ENCODE measurements around the gene TPP1.

Gene TPP1

GRCh38 chr11:6615882-6616585, 3.2 kb downstream of the TPP1 start:
- no peak overlapping the region for H3K4me3 ChIP-seq (ENCODE audit: low read depth, low read length)
- no peak for TF ChIP-seq POLR2A (IDR thresholded peaks at IDR 0.05; ENCODE audit: extremely low read depth, insufficient read length)
- TF ChIP-seq MYC (IDR thresholded peaks at IDR 0.05; ENCODE audit: low read depth, low read length), result no peak
- no peak for TF ChIP-seq CTCF (IDR thresholded peaks at IDR 0.05; ENCODE audit: low read depth, low read length)
- TF ChIP-seq MAX (IDR thresholded peaks at IDR 0.05; ENCODE audit: low read depth, low read length), result no peak
- DNase-seq (ENCODE audit: low read depth), result no peak

DNA sequence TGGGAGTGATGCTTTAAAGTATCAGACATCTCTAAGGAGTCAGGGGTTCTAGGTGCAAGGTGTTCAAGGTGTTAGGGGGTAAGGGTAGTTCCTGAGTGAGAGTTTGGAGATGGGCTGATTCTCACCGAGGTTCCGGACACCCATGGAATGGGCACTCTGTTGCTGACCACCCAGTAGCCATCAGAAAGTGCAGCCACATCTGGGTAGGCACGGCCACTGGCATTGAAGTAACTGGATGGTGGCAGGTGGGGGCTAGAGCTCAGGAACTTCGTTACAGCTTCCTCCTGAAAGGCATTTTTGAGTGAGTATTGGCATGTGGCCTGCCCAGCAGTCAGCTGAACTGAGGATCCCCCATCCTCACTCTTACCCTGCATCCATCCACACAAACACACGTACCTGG, 4.2 kb downstream of the TPP1 start:
- no peak overlapping the region for H3K4me3 ChIP-seq (ENCODE audit: low read depth, low read length)
- TF ChIP-seq POLR2A (IDR thresholded peaks at IDR 0.05; ENCODE audit: extremely low read depth, insufficient read length), result no peak
- no peak for TF ChIP-seq MYC (IDR thresholded peaks at IDR 0.05; ENCODE audit: low read depth, low read length)
- TF ChIP-seq MAX (IDR thresholded peaks at IDR 0.05; ENCODE audit: low read depth, low read length), result no peak
- no peak for TF ChIP-seq CTCF (IDR thresholded peaks at IDR 0.05; ENCODE audit: low read depth, low read length)
- no peak for DNase-seq (ENCODE audit: low read depth)

- TF ChIP-seq CTCF (IDR thresholded peaks at IDR 0.05; ENCODE audit: low read depth, low read length), result no peak
- DNase-seq (ENCODE audit: low read depth), result no peak
- no peak overlapping the region for H3K4me3 ChIP-seq (ENCODE audit: low read depth, low read length)
Observed at GRCh38 chr11:6614446-6614845, 4.8 kb downstream of the TPP1 start.

DNA sequence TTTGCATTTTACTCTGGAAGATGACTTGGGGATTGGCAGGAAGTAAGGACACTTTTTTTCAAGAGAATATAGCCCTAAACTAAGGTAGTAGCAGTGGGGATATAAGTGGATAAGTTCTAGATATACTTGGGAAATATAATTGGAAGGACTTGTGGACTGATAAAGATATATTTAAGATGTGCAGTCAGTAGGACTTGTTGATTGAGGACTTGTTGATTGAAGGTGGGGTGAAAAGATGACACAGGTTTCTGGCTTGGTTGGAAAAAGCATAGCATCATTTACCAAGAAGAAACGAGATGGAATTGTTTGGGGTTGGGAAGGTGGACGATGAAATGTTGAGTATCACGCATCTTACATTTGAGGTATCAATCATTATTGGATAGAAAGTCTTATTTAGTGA, 5.7 kb downstream of the TPP1 start:
- no peak for TF ChIP-seq MYC (IDR thresholded peaks at IDR 0.05; ENCODE audit: low read depth, low read length)
- TF ChIP-seq POLR2A (IDR thresholded peaks at IDR 0.05; ENCODE audit: extremely low read depth, insufficient read length), result no peak
- TF ChIP-seq MAX (IDR thresholded peaks at IDR 0.05; ENCODE audit: low read depth, low read length), result no peak
- TF ChIP-seq CTCF (IDR thresholded peaks at IDR 0.05; ENCODE audit: low read depth, low read length), result no peak
- H3K4me3 ChIP-seq (ENCODE audit: low read depth, low read length), result peak overlapping the region; percentile 67
- no peak for DNase-seq (ENCODE audit: low read depth)

GRCh38 chr11:6612213-6613041, 6.8 kb downstream of the TPP1 start, which contains the start of gene TAF10:
Gene TAF10, minus strand, starts transcription at chr11:6612216. Its CDS starts 27 bp downstream, at chr11:6612189.
- peak; percentile 98 for DNase-seq (ENCODE audit: low read depth)
- TF ChIP-seq MAX (IDR thresholded peaks at IDR 0.05; ENCODE audit: low read depth, low read length) (peak; percentile 69), POLR2A (IDR thresholded peaks at IDR 0.05; ENCODE audit: extremely low read depth, insufficient read length) (peak; percentile 86), MYC (IDR thresholded peaks at IDR 0.05; ENCODE audit: low read depth, low read length) (peak; percentile 59; the same call in 1 of the 2 replicates), CTCF (IDR thresholded peaks at IDR 0.05; ENCODE audit: low read depth, low read length) (peak; percentile 61)
- H3K4me3 ChIP-seq (ENCODE audit: low read depth, low read length), result peak within 1 kb of the TSS; percentile 86

Measured in NB4 (cell line).